Superior temporal gyrus (tissue), 1 donor: ENCODE measurements around the gene TNNI3.
A peak's percentile ranks its signal among the peaks of the same experiment; 100 is the strongest.
"Not testable (repeated sequence)": the region's sequence is repeated elsewhere in the genome, so short reads cannot be mapped to it uniquely, and the experiment has no call there.

Experiments
- DNase-seq: peaks from one replicate; pipeline ENCODE4 v3.0.0-alpha.2; 2016; ENCODE audit errors: extremely low spot score

The TNNI3 gene

DNA sequence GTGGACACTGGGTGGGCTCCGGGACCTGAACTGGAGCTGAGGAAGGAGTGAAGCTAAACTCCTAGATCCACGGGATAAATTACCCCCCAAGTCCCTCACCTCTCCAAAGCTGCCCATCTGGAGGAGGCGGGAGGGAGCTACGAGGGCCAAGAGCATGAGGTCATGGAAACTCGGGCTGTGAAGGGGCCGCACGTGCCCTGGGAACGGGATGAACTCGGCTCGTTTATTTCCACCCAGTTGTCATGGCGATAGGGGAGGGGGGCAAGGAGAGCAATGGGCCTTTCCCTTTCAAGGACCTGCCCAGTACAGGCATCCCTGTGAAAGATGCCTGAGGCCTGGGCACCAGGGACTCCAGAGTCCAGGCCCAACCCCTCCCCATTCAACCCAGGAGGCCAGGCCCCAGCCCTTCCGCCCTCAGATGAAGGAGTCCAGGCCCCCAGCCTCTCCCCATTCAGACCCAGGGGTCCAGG lies 43.9 kb downstream of the TNNI3 start:
- DNase-seq, result peak; percentile 20

DNA sequence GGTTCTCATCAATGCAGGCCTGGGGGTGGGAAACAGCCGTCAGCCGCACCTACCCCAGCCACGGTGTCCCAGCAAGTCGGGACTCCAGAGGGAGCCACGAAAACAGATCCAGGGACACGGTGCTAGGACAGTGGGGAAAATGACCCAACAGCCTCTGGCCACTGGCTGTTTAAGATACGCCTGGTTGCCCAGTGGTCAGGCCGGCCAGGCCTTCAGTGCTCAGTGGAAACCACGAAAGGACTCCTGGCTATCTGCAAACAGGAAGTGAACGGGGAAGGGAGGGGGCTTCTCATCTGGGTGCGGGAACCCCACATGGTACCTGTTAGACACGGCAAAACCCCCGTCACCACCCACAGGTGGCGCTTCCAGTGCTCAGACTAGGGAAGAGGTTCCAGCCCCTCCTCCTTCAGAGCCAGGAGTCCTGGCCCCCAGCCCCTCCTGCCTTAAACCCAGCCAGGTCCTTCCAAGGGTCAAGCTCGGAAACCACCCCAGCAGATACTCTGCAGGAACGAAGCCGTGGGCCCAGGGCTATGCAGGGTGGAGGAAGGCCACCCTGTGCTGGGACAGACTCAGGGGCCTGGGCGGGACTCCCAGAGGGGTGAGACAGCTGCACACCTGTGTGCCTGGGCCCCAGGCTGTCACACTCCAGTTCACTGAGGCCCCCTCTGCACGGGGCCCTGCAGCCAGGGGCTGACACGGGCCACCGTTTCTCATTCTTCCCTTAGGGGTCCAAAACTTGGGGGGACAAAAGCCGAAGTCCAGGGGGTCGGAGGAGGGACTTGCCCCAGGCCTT lies 44.6 kb downstream of the TNNI3 start:
- no peak for DNase-seq

DNA sequence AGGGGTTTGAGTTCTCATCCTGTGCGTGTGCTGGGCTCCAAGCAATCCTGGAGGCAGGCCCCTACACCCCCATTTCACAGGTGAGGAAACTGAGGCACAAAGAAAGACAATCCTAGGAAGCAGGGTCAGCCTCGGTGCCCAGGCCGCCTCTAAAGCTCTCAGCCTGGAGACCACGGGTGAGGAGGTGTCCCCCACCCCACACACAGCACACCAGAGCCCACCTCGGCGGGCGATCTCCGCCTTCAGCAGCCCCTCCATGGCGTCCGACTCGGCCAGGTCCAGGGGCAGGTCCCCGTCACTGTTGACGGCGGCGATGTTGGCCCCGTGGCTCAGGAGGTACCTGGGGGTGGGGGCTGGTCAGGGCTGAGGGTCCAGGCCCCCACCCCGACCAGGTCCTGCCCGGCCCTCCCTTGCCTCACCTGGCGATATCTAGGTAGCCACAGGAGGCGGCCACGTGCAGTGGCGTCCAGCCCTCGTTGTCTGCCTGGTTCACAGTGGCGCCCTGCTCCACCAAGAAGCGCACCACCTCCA lies 45.2 kb downstream of the TNNI3 start:
- DNase-seq, result no peak

DNA sequence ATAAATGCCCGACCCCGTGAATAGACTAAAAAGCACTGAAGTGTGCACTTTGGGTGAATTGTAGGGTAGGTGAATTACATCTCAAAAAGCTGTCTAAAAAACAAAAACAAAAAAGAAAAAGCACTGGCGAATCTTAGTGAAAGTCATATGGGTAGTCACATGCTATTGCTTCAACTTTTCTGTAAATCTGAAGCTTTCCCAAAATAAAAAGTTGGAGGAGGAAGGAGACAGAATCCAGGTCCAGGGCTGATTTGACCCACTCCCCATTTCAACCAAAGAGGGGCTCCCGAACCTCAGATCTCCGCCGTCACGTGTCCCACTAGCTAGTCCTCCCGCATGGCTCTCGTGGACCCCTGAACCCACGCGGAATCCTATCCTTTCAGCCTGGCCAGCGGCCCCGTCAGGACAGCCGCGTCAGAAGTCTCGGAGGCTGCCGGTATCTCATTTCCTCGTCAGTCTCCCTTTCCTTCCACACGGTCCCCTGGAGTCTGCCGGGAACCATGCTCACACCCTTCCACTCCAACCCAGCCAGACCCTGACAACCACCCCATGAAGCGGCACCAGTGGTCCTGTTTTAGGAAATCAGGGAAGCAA lies 46.2 kb downstream of the TNNI3 start:
- no peak for DNase-seq

DNA sequence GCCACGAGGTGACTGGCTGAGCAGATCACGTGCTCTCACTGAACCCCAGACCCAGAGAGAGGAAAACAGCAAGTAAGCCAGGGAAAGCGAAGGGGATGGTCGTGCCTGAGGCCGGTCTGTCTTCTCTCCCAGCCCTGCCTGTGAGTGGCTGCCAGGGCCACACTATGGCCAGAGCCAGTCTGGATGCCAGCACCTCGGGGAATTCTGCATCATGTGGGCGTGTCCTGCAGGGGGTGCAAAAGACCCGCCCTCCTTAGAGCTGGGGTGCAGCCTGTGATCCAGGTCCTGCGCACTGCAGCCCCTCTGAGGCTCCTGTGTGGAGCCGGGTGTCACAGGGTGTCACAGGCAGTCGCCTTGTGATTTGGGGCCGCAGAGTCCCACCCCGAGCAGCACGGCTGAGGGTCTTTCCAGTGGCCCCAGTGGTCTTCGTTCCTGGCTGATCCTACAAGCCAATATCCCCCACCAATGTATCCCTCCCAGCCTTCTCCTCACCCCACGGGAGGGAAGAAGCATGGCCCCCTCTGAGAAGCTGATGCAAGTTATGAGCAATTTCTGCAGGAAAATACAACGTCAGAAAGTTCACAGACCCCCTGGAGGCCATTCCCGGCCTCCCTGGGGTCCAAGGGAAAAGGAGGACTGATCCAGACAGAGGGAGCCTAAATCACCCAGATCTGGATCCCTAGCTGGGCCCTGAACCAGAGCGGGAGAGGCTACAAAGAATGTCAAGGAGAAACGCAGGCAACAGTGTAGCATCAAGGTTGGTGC lies 47.8 kb downstream of the TNNI3 start:
- no peak for DNase-seq

DNA sequence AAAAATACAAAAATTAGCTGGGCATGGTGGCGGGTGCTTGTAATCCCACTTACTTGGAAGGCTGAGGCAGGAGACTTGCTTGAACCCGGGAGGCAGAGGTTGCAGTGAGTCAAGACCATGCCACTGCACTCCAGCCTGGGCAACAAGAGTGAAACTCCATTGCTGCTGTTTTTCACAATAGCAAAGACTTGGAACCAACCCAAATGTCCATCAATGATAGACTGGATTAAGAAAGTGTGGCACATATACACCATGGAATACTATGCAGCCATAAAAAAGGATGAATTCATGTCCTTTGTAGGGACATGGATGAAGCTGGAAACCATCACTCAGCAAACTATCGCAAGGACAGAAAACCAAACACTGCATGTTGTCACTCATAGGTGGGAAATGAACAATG lies 50.3 kb downstream of the TNNI3 start:
- not testable (repeated sequence) for DNase-seq

DNA sequence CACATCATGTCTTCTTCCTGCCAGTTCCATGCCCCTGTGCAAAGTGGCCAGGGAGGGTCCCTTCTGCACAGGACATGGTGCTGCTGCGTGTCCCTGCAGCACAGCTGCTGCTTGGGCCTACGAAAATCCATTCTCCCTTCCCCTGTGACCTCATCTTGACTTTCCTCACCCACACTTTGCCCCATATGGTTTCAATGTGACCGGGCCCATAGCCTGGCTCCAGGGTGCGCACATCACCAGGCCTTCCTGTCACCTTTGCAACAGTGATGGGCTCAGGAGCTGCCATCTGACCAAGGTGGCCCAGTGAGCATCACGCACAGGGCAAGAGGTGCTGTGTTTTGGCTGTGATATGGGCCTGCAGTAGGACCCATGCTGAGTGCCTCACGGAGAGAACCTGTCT lies 50.9 kb downstream of the TNNI3 start:
- DNase-seq, result no peak

DNA sequence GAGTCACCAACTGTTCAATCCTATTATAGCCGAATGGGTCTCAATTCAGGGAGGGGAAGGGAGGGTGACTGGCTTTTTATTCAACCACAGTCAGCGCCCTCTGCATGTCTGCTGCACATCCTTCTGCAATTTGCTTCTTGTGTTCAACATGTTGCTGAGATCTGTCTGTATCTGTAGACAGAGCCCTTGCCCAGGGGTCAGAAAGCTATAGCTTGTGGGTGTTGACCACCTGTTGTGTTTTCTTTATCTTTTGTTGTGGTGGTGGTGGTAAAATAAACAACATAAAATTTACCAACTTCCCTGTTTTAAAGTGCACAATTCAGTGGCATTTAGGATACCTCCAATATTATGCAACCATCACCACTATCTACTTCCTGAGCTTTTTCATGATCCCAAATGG lies 52.3 kb downstream of the TNNI3 start:
- no peak for DNase-seq

DNA sequence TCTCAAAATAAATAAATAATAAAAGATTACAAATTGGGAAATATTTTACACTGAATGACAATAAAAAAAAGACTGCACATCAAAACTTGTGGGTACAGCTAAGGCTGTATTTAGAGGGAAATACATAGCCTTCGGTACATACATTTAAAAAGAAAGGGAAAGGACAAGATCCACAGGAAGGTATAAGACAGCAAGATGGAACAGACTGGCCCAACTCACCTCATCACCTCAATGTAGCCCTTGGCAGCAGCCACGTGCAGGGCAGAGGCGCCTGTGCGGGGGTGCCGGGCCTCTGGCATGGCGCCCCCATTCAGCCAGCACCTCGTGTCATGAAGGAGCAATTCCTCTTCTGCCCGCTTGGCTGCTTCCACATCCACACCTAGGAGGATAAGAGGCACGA lies 54.3 kb downstream of the TNNI3 start:
- no peak for DNase-seq
